Liver (tissue), 3 donors: ENCODE data around the gene GATD1.

Experiments
- CTCF ChIP-seq: fragments of 150-350 bp; IDR thresholded peaks from 2 replicates; pipeline ENCODE4 v1.5.1; 2017; ENCODE audit warnings: improper control_type of control experiment, low read depth, low read length; ENCODE audit not compliant: missing input control
- MAX ChIP-seq: IDR thresholded peaks from 2 replicates; pipeline ENCODE4 v1.6.1; 2016; ENCODE audit warnings: antibody characterized with exemption
- RAD21 ChIP-seq, 2 donors: IDR thresholded peaks; 2 replicates each; pipeline ENCODE4 v1.6.1; 2016; ENCODE audit warnings: antibody characterized with exemption in 2 of 2, mild to moderate bottlenecking in 2 of 2
- REST ChIP-seq: IDR thresholded peaks from 2 replicates; pipeline ENCODE4 v1.6.1; 2016; ENCODE audit warnings: antibody characterized with exemption, mild to moderate bottlenecking
- TAF1 ChIP-seq: conservative IDR thresholded peaks from 2 replicates; pipeline ENCODE4 v1.6.1; 2016; ENCODE audit warnings: antibody characterized with exemption, mild to moderate bottlenecking
- donor health status: healthy.
- donor health status: healthy.

GRCh38 chr11:724778-725386 is 52.4 kb downstream of the GATD1 start:
- no peak for TF ChIP-seq CTCF
- TF ChIP-seq MAX = no peak
- TF ChIP-seq RAD21 (IDR thresholded peaks at IDR 0.05) = no peak
- no peak for TF ChIP-seq TAF1
- no peak for TF ChIP-seq REST
